GM12801 (cell line): Measurements from ENCODE around the gene LUM.

Source experiments
- CTCF ChIP-seq: IDR thresholded peaks from one replicate; pipeline ENCODE4 v1.5.1; 2011; ENCODE audit warnings: control low read depth; ENCODE audit not compliant: insufficient read length; ENCODE audit errors: extremely low read depth

The LUM gene

GRCh38 chr12:91126516-91126915 is 15.2 kb upstream of the LUM start:
- TF ChIP-seq CTCF, result no peak

- no peak for TF ChIP-seq CTCF
Observed at GRCh38 chr12:91123236-91123916, 12.1 kb upstream of the LUM start.

- no peak for TF ChIP-seq CTCF
Observed at GRCh38 chr12:91120781-91121180, 9.5 kb upstream of the LUM start.

DNA sequence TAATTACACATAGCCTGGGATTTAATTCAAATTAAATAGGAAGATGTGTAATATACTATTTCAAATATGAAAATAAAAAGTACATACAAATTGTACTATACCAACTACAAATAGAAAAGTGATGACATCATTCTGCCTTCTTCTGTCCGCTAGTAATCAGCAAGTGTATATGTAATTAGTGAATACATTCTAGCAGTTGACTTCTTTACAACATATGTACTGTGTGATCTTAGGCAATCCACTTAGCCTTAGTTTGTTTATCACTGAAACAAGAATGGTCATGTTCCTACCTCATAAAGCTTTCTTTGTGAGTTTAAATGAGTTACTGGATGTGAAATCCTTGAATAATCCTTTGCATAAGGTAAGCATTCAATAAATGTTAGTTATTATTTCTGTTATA is 7.8 kb upstream of the LUM start:
- TF ChIP-seq CTCF, result no peak

DNA sequence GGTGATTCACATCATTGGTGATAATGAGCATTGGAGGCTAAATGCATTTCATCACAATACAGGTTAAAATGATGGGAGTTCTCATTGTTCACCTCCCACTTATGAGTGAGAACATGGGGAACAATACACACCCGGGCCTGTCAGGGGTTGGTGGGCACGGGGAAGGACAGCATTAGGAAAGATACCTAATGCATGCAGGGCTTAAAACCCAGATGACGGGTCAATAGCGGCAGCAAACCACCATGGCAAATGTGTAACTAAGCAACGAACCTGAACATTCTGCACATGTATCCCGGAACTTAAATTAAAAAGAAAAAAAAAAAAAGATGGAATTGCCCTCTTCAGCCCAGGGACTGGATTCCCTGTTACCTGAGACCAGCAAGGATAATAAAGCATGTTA is 2.3 kb upstream of the LUM start:
- no peak for TF ChIP-seq CTCF

DNA sequence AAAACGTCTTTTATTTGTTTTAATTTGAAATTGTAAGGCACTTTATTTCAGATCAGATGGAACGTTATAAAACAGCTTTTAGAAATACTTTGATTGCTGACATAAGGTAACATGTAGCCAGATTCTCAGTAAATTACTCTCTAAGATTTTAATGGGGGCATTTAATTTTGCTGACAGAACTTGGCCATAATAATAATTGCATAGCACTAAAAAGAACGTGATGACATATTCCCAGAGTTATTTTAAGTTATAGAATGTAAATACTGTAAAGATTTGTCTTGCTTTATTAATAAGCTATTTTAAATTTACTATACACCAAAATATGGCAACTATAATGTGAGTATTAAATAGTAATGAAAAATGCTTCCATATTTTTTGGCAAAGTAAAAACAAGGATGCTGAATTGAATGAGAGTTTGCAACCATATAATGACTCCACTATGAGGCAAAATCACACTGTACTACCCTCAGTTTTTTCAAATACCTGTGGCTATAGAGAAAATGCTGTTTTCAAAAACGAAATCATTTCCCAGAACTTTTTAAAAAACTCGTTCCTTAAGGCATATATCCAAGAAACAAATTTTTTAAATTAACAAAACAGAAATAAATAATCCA is 876 bp downstream of the LUM start:
- no peak for TF ChIP-seq CTCF

DNA sequence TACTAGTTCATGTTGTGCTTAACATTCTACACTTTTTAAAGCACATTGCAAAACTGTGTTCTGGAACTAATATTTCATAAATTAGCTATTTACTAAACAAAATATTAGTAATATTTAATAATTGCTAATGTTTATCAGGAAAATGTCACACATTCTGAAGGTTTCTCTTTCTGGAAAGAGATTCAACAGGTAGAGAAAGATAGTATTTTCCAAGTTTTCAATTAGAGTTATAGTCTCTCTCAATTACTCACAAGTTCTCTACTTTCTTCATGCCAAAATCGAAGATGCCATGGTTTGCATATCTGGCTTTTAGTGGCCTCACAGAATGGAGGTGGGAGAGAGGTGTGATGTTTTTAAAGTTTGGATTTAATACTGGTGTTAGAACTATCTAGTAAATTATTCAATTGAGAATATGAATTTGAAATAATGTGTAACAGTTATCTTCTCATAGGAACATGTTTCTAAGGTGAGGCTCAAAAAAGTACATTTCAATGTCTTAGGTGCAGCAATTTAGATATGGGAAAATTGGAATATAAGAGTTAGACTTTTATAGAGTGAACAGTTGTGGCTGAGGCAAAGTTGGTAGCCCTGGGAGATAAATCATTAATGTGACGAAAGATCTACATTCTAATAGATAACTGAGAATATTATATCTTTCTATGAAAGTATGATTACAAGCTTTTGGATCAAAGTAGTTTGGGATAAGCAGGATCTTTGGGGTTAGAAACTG is 1.5 kb downstream of the LUM start:
- no peak for TF ChIP-seq CTCF
